HTR-8/SVneo (cell line): ENCODE measurements around the gene C7orf57.
"Not testable (repeated sequence)": the region's sequence is repeated elsewhere in the genome, so short reads cannot be mapped to it uniquely, and the experiment has no call there.

Experiments used
- DNase-seq: peaks from one replicate; pipeline ENCODE4 v3.0.0; 2011; ENCODE audit warnings: low spot score, mixed read lengths; ENCODE audit not compliant: insufficient read length
- FAIRE-seq: peaks from 2 replicates; lab custom pipeline; 2011; peaks lifted over from hg19 to GRCh38; lab: Jason Lieb, UNC

Gene C7orf57

DNA sequence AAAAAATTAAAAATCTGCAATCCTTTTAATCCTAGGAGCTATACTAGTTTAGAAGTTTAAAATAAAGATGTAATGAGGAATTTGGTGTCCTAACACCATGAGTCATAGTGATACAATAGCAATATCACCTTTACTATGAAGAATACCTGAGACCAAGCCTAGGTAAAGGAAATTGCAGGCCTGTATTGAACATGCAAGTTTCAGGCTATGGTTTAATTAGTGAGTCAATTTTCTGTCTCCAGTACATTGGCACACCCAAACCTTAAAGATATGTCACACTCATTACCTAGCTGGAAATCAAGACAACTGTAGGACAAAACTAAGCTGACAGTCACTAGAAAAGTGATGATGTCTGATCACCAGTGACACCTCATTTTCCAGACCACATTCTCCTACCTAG, 47.0 kb downstream of the C7orf57 start:
- not testable (repeated sequence) for FAIRE-seq, DNase-seq

DNA sequence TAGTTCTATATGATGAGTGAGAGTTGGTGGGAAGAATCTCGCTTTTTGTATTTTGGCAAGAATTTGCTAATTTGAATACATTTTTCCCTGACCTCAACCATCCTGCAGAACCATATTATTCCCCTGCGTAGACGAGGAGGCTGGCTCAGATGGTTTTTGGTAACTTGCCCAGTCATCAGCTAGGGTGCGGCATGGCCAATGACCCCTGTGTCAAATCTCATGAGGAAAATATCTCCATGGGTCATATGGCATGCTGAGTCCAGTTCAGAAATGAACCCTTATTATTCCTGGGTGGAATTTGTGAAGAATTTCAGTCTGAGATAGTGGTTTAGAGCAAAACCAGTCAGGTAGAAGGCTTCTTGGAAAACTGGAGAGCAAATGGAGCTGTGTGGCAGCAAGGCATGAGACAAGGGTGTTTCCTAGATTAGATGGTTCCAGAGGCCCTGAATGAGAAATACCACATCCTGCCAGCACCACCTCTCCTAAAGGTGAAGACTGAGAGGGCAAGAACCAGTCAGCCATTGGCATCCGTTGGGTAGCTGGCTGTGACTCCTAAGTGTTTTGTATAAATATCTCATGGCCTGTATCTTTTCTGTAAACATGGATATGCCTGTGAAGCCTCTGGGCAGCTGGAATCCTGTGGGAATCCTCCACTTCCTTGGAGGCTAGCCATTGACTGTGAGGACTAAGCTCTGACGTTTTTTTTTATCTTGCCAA, 47.9 kb downstream of the C7orf57 start:
- FAIRE-seq (no peak), DNase-seq (no peak)

DNA sequence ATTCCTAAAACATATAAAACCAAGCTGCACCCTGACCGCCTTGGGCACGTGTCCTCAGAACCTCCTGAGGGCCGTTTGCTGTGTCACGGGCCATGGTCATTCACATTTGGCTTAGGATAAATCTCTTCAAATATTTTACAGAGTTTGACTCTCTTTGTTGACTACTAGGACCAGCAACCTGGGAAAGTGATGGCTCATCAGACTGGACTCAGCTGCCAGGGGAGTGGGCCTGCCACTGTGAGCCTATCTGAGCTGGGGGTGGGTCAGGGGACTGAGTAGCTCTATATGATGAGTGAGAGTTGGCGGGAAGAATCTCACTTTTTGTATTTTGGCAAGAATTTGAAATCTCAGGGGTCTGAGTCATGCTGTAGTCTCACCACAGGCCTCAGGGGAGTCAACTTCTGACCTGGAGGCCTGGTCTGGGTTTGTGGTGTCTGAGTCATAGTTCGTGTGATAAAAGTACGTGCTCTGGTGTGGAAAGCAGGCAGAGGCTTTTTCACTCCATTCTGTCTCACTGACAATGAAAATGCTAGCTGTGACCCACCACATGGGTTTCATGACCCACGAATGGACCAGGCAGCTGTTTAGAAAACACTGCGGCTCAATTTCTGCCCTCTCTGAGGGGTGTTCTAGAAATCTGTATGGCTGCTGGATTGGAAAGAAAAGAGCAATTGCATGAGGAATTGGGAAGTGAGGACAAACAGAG, 49.5 kb downstream of the C7orf57 start:
- DNase-seq = peak; percentile 92

DNA sequence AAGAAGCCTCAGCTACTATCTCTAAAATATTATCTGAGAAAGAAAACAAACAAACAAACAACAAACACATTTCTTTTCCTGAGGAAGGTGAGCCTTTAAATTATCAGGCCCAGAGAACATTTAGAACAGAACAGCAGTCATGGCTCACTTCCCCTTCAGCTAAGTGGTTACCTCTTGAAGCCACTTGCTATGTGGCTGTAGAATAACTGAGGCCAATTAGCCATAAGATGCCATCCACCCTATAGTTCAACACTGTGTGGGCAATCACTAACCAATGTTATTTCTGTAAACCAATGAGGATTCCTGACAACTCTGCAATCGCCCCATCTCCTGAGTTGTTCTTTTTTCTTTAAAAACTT, 50.1 kb downstream of the C7orf57 start:
- DNase-seq = no peak
- no peak for FAIRE-seq

More for the DNA sequence above, 49.5 kb downstream of the C7orf57 start:
- FAIRE-seq = peak; percentile 77

DNA sequence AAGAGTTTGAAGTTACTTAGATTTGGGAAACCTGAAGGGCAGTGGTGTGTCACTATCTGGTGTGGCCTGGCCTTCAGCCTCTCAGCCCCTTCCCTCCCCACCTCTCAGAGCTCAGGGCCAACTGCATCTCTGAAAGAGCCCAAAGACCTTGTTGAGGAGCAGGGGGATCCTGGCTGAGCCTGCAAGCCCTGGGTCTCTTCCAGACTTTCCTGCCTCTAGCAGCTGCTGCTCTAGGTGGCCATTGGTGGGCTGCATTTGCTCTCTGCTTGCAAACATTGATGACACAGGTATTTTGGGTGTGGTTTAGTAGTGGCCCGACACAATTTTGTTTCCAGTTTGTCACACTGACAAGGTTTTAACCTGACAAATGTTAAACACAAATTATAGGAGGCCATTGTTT, 50.6 kb downstream of the C7orf57 start:
- DNase-seq = no peak
- no peak for FAIRE-seq

DNA sequence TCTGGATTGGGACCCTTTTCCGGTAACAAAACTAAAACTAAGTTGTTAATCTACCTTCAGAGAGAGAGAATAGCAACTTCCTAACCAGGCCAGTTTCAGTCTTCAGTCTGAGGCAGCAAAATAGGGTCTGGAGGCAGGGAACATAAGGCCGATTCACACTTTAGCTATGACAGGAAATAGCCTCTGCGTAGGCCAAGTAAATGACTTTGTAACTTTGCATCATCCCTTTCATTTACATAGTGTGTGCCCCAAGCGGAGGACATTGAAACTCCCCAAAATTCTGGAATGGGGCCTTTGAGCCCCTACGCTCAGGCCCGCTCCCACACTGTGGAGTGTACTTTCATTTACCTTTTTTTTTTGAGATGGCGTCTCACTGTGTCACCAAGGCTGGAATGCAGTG, 52.0 kb downstream of the C7orf57 start:
- FAIRE-seq (peak; percentile 23), DNase-seq (no peak)

DNA sequence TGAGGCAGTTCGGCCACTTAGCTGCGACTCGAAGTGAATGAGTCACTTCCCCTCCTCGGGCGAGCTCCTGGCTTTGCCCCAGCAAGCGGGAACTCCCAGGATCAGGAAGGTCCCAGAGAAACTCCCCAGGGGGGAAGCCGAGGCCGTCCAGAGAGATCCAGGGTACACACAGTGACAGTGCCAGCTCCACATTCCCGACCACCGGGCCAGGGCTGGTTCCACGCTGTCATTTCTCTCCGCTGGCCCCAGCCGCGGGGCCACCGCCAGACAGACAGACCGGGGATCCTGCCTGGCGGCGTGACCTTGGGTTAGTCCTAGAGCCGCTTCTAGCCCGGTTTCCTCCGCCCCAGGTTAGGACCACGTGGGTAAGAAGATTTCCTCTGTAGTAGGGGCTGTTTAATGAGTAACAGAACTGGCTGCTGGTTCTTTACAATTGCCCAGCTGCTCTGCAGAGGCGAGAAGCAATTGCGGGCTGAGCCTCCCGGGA, 53.3 kb downstream of the C7orf57 start:
- DNase-seq (peak; percentile 75), FAIRE-seq (peak; percentile 58)

DNA sequence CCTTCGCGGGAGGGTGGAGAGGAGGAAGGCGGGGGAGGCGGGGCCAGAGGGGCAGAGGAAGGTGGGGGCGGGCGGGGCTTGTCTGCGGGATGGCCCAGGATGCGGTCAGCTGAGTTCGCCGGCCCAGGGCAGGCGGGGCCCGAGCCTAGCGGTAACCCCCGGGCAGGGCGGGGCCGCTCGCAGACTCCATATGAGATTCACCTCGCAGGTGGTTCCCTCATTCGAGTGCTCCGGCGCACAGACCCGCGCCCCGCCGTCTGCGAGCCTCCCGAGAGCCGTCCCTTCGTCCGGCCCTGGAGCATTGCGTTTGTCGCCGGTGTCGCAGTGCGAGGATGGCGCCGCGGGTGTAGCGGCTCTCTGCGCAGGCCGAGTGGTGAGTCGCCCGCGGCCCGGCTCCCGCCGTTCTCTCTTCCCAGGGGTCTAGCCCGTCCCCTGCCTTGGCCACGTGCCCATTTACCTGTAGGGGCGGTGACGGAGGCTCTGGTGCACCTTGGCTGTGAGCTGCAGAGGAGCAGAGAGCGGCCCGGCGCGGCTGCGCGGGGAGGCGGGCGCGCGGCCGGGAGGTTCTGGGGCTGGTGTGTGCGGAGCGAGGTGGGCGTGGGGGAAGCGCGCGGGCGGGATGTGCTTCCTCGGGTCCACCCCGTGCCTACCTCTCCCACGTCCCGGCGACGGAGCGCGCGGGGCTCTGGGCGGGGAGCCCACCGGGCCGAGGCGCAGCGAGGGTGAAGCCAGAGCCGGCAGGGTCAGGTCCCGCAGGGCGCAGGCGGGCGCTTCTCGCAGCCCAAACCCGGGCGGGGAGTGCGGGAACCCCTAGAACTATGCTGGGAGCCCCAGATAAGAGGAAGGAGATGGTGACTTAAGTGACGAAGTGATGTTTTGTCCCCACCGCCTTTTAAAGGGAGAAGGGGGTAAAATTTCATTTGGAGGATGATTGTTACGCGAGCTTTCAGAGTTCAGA, 54.0 kb downstream of the C7orf57 start, which contains the start of gene UPP1:
Gene UPP1, plus strand, starts transcription at position 220 of the 958 bp plus-strand sequence. CDS start 5,519 bp downstream, outside the sequence.
- DNase-seq (peak; percentile 70), FAIRE-seq (peak; percentile 80)

DNA sequence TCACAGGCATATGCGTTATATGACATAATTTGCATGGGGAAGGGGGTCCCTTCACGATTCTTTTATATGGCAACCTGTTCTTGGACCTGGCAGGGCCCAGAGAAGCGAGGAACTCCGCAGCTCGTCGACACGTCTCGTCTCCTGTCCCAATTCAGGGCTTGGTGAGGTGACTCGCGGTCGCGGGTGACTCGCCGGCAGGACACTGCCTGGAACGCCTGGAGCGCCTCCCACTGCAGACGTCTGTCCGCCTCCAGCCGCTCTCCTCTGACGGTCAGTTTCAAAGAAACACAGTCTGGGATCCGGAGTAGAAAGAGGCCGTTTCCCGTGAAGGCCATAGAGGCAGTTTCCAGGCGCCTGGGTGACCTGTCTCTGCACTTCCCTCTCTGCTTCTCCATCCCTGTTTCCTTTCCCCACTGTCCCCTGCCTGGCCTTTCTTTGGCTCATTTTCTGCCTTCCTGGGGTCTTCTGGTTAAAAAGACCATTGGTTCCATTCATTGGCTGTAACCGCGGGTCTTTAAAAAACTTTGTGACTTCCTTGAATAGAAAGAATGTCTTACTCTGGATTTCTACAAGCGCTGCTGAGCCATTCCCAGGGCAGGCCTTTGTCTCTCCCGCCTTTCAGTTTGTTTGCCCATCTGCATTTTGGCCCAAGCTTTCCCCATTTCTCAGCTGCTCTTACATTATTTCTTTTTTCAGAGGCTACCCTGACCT, 54.9 kb downstream of the C7orf57 start:
- DNase-seq (no peak), FAIRE-seq (no peak)

DNA sequence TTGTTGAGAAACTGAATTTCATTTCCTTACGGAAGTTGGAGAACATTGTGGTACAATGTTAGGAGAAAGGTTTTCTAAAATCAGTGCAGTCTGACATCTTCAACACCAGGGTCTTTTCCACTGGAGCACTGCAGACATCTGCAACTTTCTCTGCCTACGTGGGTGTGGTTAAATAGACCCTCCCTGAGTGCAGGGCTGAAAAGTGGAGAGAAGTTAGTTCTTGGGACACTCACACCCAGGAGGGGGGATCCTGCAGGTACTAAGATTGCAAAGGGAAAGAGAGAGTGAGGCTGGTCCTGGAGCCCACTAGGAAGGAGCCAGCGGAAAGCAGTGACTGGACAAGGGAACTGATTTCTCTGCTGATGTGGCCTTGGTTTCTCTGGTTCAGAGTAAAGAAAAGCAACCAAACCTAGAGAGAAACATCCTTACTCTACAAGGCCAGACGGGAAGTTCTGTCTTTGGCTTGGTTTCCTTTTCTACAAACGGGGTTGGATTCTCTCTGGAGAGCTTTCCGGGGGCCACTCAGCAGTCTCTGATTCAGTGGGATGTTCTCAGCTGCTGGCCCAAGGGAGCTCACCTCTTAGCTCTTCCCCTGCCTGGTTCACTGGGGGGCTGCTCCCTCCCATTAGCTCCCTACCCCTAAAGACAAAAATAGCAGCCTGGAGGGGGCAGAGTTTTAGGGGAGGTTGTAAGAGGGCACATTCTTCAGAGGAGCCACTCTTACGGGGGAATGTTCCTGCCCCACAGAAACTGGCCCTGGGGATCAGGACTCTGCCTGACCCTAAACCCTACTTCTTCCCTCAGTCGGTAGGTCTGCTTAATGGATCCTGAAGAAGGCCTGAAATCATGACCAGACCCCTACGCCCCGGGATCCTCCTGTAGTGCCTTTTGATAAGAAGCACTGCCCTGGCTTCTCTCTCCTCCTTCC, 56.4 kb downstream of the C7orf57 start:
- no peak for DNase-seq
- no peak for FAIRE-seq

DNA sequence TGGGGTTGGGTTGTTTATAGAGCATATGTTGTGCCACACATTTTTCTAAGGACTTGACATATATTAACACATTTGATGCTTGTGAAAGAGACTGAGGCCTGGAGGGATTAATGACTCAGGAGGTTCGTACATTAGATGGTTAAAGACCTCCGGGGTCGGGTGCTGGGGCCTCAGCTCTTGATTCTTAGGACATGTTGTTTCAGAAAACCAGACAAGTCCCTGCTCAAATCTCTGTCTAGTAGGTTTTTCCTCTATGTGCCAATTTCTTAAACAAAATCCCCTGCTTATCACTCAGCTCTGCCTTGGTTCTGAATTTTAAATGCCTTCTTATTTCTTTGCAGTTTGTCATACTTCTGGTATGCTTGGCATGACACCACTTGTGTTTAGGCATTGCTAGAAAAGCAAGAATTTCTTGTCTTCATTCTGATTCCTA, 59.5 kb downstream of the C7orf57 start:
- peak; percentile 42 for DNase-seq
- FAIRE-seq = peak; percentile 36

DNA sequence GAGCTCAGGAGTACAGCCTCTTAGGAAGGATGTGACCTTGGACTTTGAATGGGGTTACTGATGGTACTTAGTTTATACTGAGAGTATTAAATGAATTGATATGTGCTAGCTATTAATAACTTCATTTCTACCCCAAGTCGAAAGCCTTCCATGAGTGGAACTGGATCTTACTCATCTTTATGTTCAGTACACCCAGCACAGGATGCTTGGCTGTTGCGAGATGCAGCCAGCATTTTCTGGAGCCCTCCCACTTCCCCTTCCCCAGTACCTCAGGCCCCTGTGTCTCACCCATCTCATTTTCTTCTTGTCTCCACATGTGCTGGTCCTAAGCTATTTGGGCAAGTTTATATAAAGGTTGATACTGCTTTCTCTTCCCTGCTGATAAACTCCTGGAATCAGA, 60.9 kb downstream of the C7orf57 start:
- no peak for FAIRE-seq

DNA sequence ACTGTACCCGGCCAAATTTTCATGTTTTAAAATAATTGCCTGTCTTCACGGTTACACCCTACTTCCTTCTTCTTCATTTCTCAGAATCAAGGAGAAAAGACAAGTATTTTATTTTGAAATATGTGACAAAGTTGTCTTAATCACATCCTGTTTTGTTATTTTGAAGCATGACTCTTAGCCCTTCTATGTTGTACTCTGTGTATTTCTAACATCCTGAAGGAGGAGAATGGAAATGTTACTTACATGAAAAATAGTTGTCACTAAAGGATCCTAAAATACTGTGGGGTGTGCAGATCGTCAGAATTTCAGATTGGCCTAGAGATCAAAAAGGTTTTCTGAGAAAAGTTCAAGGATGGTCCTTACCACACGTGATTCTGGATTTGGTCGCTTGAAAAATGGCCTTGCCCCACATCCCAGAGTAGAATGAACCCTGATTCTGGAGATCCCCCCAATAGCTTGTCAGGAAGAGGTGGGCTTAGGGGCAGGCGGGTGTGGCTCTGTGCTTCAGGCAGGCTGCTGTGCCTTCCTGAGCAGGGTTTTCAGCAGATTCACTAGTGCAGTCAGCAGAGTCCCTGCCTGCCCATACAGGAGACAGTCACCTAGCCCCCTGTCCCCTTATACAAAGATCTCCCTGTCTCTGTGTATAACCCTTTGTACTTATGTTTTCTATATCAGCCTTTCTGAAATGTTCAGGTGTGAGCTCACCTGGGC, 62.3 kb downstream of the C7orf57 start:
- FAIRE-seq = no peak
- no peak for DNase-seq

More for the DNA sequence above, 60.9 kb downstream of the C7orf57 start:
- DNase-seq = no peak

DNA sequence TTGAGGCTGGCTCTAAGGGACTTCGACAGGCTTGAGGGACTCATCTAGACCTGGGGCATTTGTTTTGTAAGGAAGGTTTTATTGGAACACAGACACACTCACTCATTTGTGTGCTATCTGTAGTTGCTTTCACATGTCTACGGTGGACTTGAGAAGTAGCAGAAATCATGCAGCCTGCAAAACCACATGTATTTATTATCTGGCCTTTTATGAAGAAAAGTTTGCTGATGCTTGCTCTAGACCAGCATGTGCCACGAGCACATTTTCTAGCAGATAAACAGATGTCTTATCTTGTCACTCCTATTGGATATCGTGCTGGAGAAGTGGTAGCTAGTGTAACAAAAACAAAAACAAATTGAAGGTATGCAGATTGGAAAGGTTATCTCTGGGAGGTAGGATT, 63.5 kb downstream of the C7orf57 start:
- FAIRE-seq (no peak), DNase-seq (no peak)

DNA sequence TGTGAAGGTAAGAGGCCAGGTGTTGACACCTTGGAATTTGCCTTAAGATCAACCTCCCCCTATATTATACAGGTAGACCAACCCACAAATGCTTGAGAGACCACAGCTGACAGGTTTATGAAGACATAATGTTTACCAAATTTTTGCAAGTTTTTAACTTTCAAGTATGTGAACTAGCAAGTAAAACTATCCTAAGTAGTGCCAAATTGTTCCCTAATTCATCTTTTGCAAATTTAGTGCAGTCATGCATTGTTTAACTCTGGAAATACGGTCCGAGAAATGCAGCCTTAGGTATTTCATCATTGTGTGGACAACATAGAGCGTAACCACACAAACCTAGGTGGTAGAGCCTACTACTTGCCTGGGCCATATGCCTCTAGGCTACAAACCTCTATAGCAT, 64.4 kb downstream of the C7orf57 start:
- FAIRE-seq (peak; percentile 52), DNase-seq (no peak)

DNA sequence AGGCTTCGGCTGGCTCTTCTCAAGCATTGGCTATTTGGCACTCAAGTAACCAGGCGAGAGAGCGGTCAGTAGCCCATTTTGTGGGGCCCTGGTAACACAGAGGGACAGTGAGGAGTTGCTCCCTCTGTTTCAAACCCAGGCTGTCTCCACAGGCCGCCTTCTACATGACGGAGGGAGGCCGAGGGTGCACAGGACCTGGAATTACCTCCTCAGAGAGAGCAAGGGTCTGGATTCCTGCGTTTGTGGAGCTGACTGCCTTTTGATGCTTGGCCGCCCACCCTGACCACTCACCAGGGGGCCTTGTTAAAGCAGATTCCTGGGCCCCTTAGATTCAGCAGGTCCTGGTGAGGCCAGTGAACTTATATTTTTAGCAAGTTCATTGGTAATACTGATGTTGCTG, 66.0 kb downstream of the C7orf57 start:
- FAIRE-seq = no peak
- DNase-seq = no peak

DNA sequence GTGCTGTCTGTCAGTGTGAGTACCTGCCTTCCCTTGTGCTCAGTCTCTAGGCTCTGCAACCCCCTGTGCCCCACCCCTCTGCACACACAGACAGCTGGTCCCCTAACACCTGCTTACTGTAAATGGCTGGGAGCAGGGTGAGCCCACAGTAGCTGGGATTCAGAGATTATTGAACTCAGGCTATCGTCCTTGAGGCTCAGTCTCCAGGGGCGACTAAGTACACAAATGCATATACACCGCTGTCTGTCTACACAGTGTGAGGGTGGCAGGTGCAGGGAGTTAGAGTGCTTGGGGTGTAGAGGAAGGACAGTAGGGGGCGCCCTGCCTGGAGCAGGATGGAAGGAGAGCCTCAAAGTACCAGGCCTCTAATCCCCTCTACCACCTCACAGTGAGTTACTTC, 66.6 kb downstream of the C7orf57 start:
- peak; percentile 4 for FAIRE-seq
- no peak for DNase-seq

DNA sequence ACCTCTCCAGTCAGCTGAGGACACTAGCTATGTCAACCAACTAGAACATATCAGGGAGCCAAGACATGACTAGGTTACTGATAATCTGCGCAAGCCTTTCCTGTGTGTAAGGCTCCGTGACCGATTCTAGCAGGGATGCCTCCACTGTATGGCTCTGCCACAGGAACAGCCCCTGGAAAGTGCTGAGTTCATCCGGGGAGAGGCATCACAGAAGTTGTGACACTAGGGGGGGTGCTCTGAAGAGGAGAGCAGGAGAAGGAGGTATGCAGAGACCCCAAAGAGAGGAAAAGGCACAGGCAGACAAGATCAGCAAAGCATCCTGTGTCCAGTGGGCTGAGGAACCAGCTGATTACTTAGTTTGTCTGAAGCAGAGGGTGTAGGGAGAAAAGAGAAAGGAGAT, 67.2 kb downstream of the C7orf57 start:
- no peak for FAIRE-seq
- no peak for DNase-seq
